Adrenal gland (tissue), 12 donors: ENCODE measurements around the gene PCDHGA8. TPM values are rescaled to one million over a fixed set of nuclear protein-coding genes. Genes with fewer than 3 reads are reported as not detected.
A peak's percentile ranks its signal among the peaks of the same experiment; 100 is the strongest.
"Not testable (repeated sequence)": the region's sequence is repeated elsewhere in the genome, so short reads cannot be mapped to it uniquely, and the experiment has no call there.

Source experiments
- DNase-seq, 7 donors: peaks; one replicate each; pipeline ENCODE4 v3.0.0-alpha.2; 2019 to 2020
- H3K27ac ChIP-seq, 5 donors: fragments of 200-600 bp; sonication (generic) in 4 of 5; 1 replicate in 3 of 5; 2 replicates in 2 of 5; pipeline versions ENCODE4 v1.5.1 to v1.8.0; 2016 to 2020; ENCODE audit warnings: mild to moderate bottlenecking in 1 of 5
- H3K27me3 ChIP-seq: fragments of 200-600 bp; 2 replicates; pipeline ENCODE4 v1.8.0; 2021
- H3K36me3 ChIP-seq, 2 donors: fragments of 200-600 bp; replicated peaks in 1 of 2; 1 replicate in 1 of 2; 2 replicates in 1 of 2; pipeline versions ENCODE4 v1.5.1 to v1.8.0; 2018 to 2022
- H3K4me1 ChIP-seq, 2 donors: fragments of 200-600 bp; replicated peaks in 1 of 2; 1 replicate in 1 of 2; 2 replicates in 1 of 2; pipeline versions ENCODE4 v1.5.1 to v1.8.0; 2018 to 2021
- H3K4me3 ChIP-seq, 4 donors: fragments of 200-600 bp; sonication (generic) in 3 of 4; one replicate each; pipeline ENCODE4 v1.5.1; 2016 to 2018
- H3K9me3 ChIP-seq, 3 donors: fragments of 200-600 bp; sonication (generic) in 1 of 3; replicated peaks in 1 of 3; 1 replicate in 2 of 3; 2 replicates in 1 of 3; pipeline versions ENCODE4 v1.5.1 to v1.8.0; 2016 to 2021
- CTCF ChIP-seq, 6 experiments: fragments of 450-650 bp in 4 of 6; fragments of 200-600 bp in 2 of 6; sonication (generic) in 1 of 6; IDR thresholded peaks; 1 replicate in 5 of 6; 2 replicates in 1 of 6; pipeline versions ENCODE4 v1.5.1 to v1.8.0; 2016 to 2021; ENCODE audit warnings: antibody characterized with exemption in 6 of 6, mild to moderate bottlenecking in 2 of 6, moderate library complexity in 1 of 6
- POLR2A ChIP-seq, 2 donors: fragments of 450-650 bp; IDR thresholded peaks; one replicate each; pipeline ENCODE4 v1.6.1; 2017; ENCODE audit warnings: antibody characterized with exemption in 2 of 2, mild to moderate bottlenecking in 2 of 2, moderate library complexity in 1 of 2
- WGBS, 4 donors: extraction: QIAGEN DNeasy Blood & Tissue Kit in 2 of 4; methylation state at CpG; one replicate each; pipeline versions ENCODE4 v1.1.5 to v1.1.7; 2013 to 2017; 5-methylcytosine and 5-hydroxymethylcytosine counted together
- intact Hi-C, 2 donors: fragments of 100-400 bp; cut with DNase I; formaldehyde crosslinking; loops; one replicate each; pipeline versions ENCODE4 v1.14.1 to v1.15.0; 2022 to 2023
- polyA plus RNA-seq, 3 donors: library from polyadenylated mRNA; stranded (reverse); fragments of 200-250 nt in 2 of 3; fragments of 350-450 nt in 1 of 3; fragmentation: Illumina TruSeq in 1 of 3; extraction: RNeasy Lipid Tissue Mini Kit (QIAGEN cat#74804) in 1 of 3; gene quantifications; one replicate each; pipeline ENCODE4 v1.2.3, GENCODE V29; 2013 to 2014
- total RNA-seq, 9 donors: library from RNA; depleted of rRNA in 4 of 9; stranded (reverse); fragments of >200 nt in 4 of 9; fragments of 120-200 nt in 1 of 9; fragmentation: NEBNext Ultra II Directional in 1 of 9; extraction: Animal tissue kit (Norgen Biotek cat#: 25700) in 1 of 9; gene quantifications; one replicate each; pipeline versions ENCODE4 v1.1.0 to v1.2.4, GENCODE V29; 2013 to 2023
- donor health status: healthy with polysubstance abuse.
- donor health status: Bipolar disorder and iron deficiency.
- donor health status: DM: yes; HTN: yes; CAD: no.
- donor health status: DM: no; HTN: no; CAD: no.
- donor health status: DM: no; HTN: no; CAD: no.
- donor health status: DM: yes; HTN: yes; CAD: no.

The PCDHGA8 gene
- total and polyA plus RNA-seq, 12 donors: 0.06 to 4.0 (median 0.82) TPM

GRCh38 chr5:141387557-141388311 is 4.7 kb upstream of the PCDHGA8 start, which contains the start of gene PCDHGB4:
Gene PCDHGB4, plus strand, starts transcription at chr5:141387698. Its CDS starts 187 bp downstream, at chr5:141387885.
- intact Hi-C loops, H3K4me1 ChIP-seq, H3K36me3 ChIP-seq, H3K27me3 ChIP-seq, DNase-seq, H3K27ac ChIP-seq: not testable (repeated sequence)
- WGBS, 4 donors: 8 to 18% (median 11%) methylated on average over 17 to 22 of the region's 40 CpGs
- H3K4me3 ChIP-seq: peak within 1 kb of the TSS in 1 of 4 donors; percentile 20
- peak in 3 of 6 experiments; percentile 5 to 28 (median 12) for TF ChIP-seq CTCF (IDR thresholded peaks at IDR 0.05)
- peaks cover 0 to 35% (median 14%) of the 10 kb centered on the region in 3 donors for H3K9me3 ChIP-seq

GRCh38 chr5:141388661-141389060 is 3.8 kb upstream of the PCDHGA8 start:
- Histone ChIP-seq H3K4me1 (no peaks in the 10 kb centered on the region), H3K27me3 (no peaks in the 10 kb centered on the region), H3K27ac (no peak overlapping the region), H3K36me3 (no peaks in the 10 kb centered on the region), H3K4me3 (no peak overlapping the region), H3K9me3 (peaks cover 0 to 40% (median 14%) of the 10 kb centered on the region in 3 donors)
- WGBS, 4 donors: 42 to 59% (median 48%) methylated on average over 10 of the region's 10 CpGs
- DNase-seq: no peak
- TF ChIP-seq CTCF (IDR thresholded peaks at IDR 0.05): no peak
- intact Hi-C loops: no loop called here

- no peak for TF ChIP-seq POLR2A (IDR thresholded peaks at IDR 0.05)
- no peak for TF ChIP-seq CTCF (IDR thresholded peaks at IDR 0.05)
- Histone ChIP-seq H3K27ac (no peak overlapping the region), H3K4me3 (no peak overlapping the region), H3K9me3 (peaks cover 0 to 47% (median 14%) of the 10 kb centered on the region in 3 donors), H3K27me3 (no peaks in the 10 kb centered on the region), H3K4me1 (no peaks in the 10 kb centered on the region), H3K36me3 (no peaks in the 10 kb centered on the region)
- WGBS, 4 donors: 30 to 63% (median 35%) methylated on average over 12 to 77 of the region's 77 CpGs
- DNase-seq: peak in 1 of 7 donors; percentile 20
- intact Hi-C loops: no loop called here
Measured at GRCh38 chr5:141389153-141390042, 3.0 kb upstream of the PCDHGA8 start.

- H3K4me3 ChIP-seq: no peak overlapping the region
- 26 to 45% (median 34%) methylated on average over 14 to 21 of the region's 21 CpGs for WGBS, 4 donors
- H3K9me3 ChIP-seq: peaks cover 5 to 48% (median 15%) of the 10 kb centered on the region in 3 donors
- TF ChIP-seq POLR2A (IDR thresholded peaks at IDR 0.05): no peak
- H3K27me3 ChIP-seq: no peaks in the 10 kb centered on the region
- H3K36me3 ChIP-seq: no peaks in the 10 kb centered on the region
- intact Hi-C loops: no loop called here
- DNase-seq: no peak
- H3K4me1 ChIP-seq: no peaks in the 10 kb centered on the region
- H3K27ac ChIP-seq: no peak overlapping the region
Measured at GRCh38 chr5:141393267-141393666, 834 bp downstream of the PCDHGA8 start.

- intact Hi-C loops, H3K27ac ChIP-seq, H3K27me3 ChIP-seq, H3K4me1 ChIP-seq, H3K4me3 ChIP-seq, DNase-seq, H3K36me3 ChIP-seq: not testable (repeated sequence)
- WGBS, 4 donors: 27 to 39% (median 34%) methylated on average over 4 to 43 of the region's 53 CpGs
- peaks cover 5 to 49% (median 15%) of the 10 kb centered on the region in 3 donors for H3K9me3 ChIP-seq
Measured at GRCh38 chr5:141394401-141395187, 2.2 kb downstream of the PCDHGA8 start.
